Left lung (tissue), 14 donors: ENCODE measurements around the gene ETV4. TPM values are rescaled to one million over a fixed set of nuclear protein-coding genes. Genes with fewer than 3 reads are reported as not detected.

Source experiments
- ATAC-seq: fragments of 200-7000 bp; cut with Tn5 transposase; one replicate; pipeline ENCODE4 v1.9.1; 2020; ENCODE audit warnings: moderate library complexity
- DNase-seq, 4 donors: peaks; one replicate each; pipeline ENCODE4 v3.0.0-alpha.2; 2013 to 2020
- H3K27ac ChIP-seq, 2 donors: fragments of 200-600 bp; sonication (generic) in 1 of 2; one replicate each; pipeline versions ENCODE4 v1.5.0 to v1.8.0; 2020 to 2021
- H3K27me3 ChIP-seq, 2 donors: fragments of 200-600 bp; sonication (generic) in 1 of 2; one replicate each; pipeline versions ENCODE4 v1.5.0 to v1.8.0; 2020 to 2021
- H3K36me3 ChIP-seq, 2 donors: fragments of 200-600 bp; sonication (generic) in 1 of 2; one replicate each; pipeline versions ENCODE4 v1.5.0 to v1.8.0; 2020 to 2021
- H3K4me1 ChIP-seq, 2 donors: fragments of 200-600 bp; one replicate each; pipeline ENCODE4 v1.8.0; 2021
- H3K4me3 ChIP-seq, 2 donors: fragments of 200-600 bp; sonication (generic) in 1 of 2; one replicate each; pipeline versions ENCODE4 v1.5.0 to v1.8.0; 2020 to 2021; ENCODE audit warnings: mild to moderate bottlenecking in 1 of 2
- H3K9me3 ChIP-seq, 2 donors: fragments of 200-600 bp; sonication (generic) in 1 of 2; one replicate each; pipeline versions ENCODE4 v1.5.0 to v1.8.0; 2020 to 2021
- CTCF ChIP-seq, 2 donors: fragments of 200-600 bp; sonication (generic) in 1 of 2; IDR thresholded peaks; one replicate each; pipeline versions ENCODE4 v1.5.0 to v1.8.0; 2021; ENCODE audit warnings: antibody characterized with exemption in 2 of 2
- intact Hi-C, 2 donors: fragments of 100-400 bp; cut with DNase I; formaldehyde crosslinking; loops; one replicate each; pipeline versions ENCODE4 v1.11.2 to v1.14.2; 2022
- long read RNA-seq, 12 donors: library from polyadenylated mRNA in 2 of 12; unstranded in 2 of 12; transcript quantifications; one replicate each; pipeline ENCODE4 v2.0.0 and lab custom pipeline, GENCODE V29; 2019 to 2026
- polyA plus RNA-seq, 6 donors: library from polyadenylated mRNA; unstranded; fragments of 120-200 nt; gene quantifications; one replicate each; pipeline ENCODE4 v1.2.1, GENCODE V29; 2013; ENCODE audit not compliant: insufficient read length in 6 of 6
- total RNA-seq, 2 donors: library from RNA; stranded (reverse); fragmentation: NEBNext Ultra II Directional; extraction: Animal tissue kit (Norgen Biotek cat#: 25700); gene quantifications; one replicate each; pipeline ENCODE4 v1.2.1, GENCODE V29; 2021
- donor health status: DM: no; HTN: yes; CAD: no.
- donor health status: DM: no; HTN: no; CAD: no.

The ETV4 gene
- 1 to 10 TPM; 4.3 to 9.8 TPM for total RNA-seq
- 10 to 100 TPM in 4 of 6 donors, 1 to 10 TPM in 2; 8.2 to 24.3 (median 17.7) TPM for polyA plus RNA-seq
- long read RNA-seq, donor 1, partial matches to known transcripts = 5 of 6 reads
- long read RNA-seq, donor 1, other reads (novel, unspliced or antisense) = 0 of 6 reads
- long read RNA-seq, donor 2, partial matches to known transcripts = 0 of 1 reads
- long read RNA-seq, donor 2, other reads (novel, unspliced or antisense) = 0 of 1 reads
- long read RNA-seq, donor 3, partial matches to known transcripts = 0 of 2 reads
- long read RNA-seq, donor 3, other reads (novel, unspliced or antisense) = 0 of 2 reads
- long read RNA-seq, donor 4, partial matches to known transcripts = 1 of 1 reads
- long read RNA-seq, donor 4, other reads (novel, unspliced or antisense) = 0 of 1 reads
- long read RNA-seq, donor 5, partial matches to known transcripts = 6 of 8 reads
- long read RNA-seq, donor 5, other reads (novel, unspliced or antisense) = 0 of 8 reads
- long read RNA-seq, donor 6, partial matches to known transcripts = 0 of 2 reads
- long read RNA-seq, donor 6, other reads (novel, unspliced or antisense) = 0 of 2 reads
- long read RNA-seq, donor 7 = 0 reads
- long read RNA-seq, donor 8, partial matches to known transcripts = 0 of 1 reads
- long read RNA-seq, donor 8, other reads (novel, unspliced or antisense) = 0 of 1 reads
- long read RNA-seq, donor 9 = 0 reads
- long read RNA-seq, donor 10, partial matches to known transcripts = 0 of 1 reads
- long read RNA-seq, donor 10, other reads (novel, unspliced or antisense) = 0 of 1 reads
- long read RNA-seq, donor 11 = 0 reads
- long read RNA-seq, donor 12, partial matches to known transcripts = 0 of 1 reads
- long read RNA-seq, donor 12, other reads (novel, unspliced or antisense) = 0 of 1 reads

- TF ChIP-seq CTCF (IDR thresholded peaks at IDR 0.05) = no peak
- intact Hi-C loops = no loop called here
These were observed at the start of gene ETV4 for GRCh38 chr17:43546319-43547188. ETV4 (minus strand) TSS chr17:43546340; CDS start chr17:43545617, 723 bp downstream.

GRCh38 chr17:43595466-43595865 is 49.3 kb upstream of the ETV4 start:
- Histone ChIP-seq H3K4me3 (no peak overlapping the region), H3K9me3 (no peaks in the 10 kb centered on the region), H3K27ac (no peak overlapping the region), H3K27me3 (no peaks in the 10 kb centered on the region), H3K36me3 (no peaks in the 10 kb centered on the region), H3K4me1 (peaks cover 8 to 17% of the 10 kb centered on the region in 2 donors)
- TF ChIP-seq CTCF (IDR thresholded peaks at IDR 0.05) = no peak
- intact Hi-C loops = no loop called here
- DNase-seq = no peak
- ATAC-seq = no peak

More at GRCh38 chr17:43546319-43547188, at the start of gene ETV4:
- peak; percentile 79 to 95 (median 92) for DNase-seq
- H3K4me1 ChIP-seq = peaks cover 6 to 19% of the 10 kb centered on the region in 2 donors
- H3K9me3 ChIP-seq = no peaks in the 10 kb centered on the region
- peak within 1 kb of the TSS; percentile 44 to 50 for H3K4me3 ChIP-seq
- no peak within 1 kb of the TSS for H3K27ac ChIP-seq
- H3K36me3 ChIP-seq = no peaks in the 10 kb centered on the region
- peaks cover 0 to 67% of the 10 kb centered on the region in 2 donors for H3K27me3 ChIP-seq
- peak; percentile 92 for ATAC-seq

GRCh38 chr17:43591779-43592562 is 45.8 kb upstream of the ETV4 start:
- DNase-seq (peak in 3 of 4 donors; percentile 61 to 80 (median 69)), ATAC-seq (peak; percentile 81)
- peak overlapping the region; percentile 71 to 84 for H3K27ac ChIP-seq
- H3K4me3 ChIP-seq = no peak overlapping the region
- H3K9me3 ChIP-seq = no peaks in the 10 kb centered on the region
- no peak for TF ChIP-seq CTCF (IDR thresholded peaks at IDR 0.05)
- H3K4me1 ChIP-seq = peaks cover 8 to 17% of the 10 kb centered on the region in 2 donors
- H3K27me3 ChIP-seq = no peaks in the 10 kb centered on the region
- H3K36me3 ChIP-seq = no peaks in the 10 kb centered on the region
- intact Hi-C loops = no loop called here

- H3K9me3 ChIP-seq = no peaks in the 10 kb centered on the region
- no peaks in the 10 kb centered on the region for H3K36me3 ChIP-seq
- DNase-seq (no peak), ATAC-seq (no peak)
- intact Hi-C loops = no loop called here
- TF ChIP-seq CTCF (IDR thresholded peaks at IDR 0.05) = no peak
- peak overlapping the region; percentile 71 to 84 for H3K27ac ChIP-seq
- H3K4me1 ChIP-seq = peaks cover 8 to 17% of the 10 kb centered on the region in 2 donors
- H3K4me3 ChIP-seq = no peak overlapping the region
- no peaks in the 10 kb centered on the region for H3K27me3 ChIP-seq
These were observed 44.9 kb upstream of the ETV4 start for GRCh38 chr17:43591001-43591400.
